Glomerular endothelial cell (primary cell): ENCODE results near the gene TLK2. TPM values are rescaled to one million over a fixed set of nuclear protein-coding genes. Genes with fewer than 3 reads are reported as not detected.
A peak's percentile ranks its signal among the peaks of the same experiment; 100 is the strongest.
"Not testable (repeated sequence)": the region's sequence is repeated elsewhere in the genome, so short reads cannot be mapped to it uniquely, and the experiment has no call there.

ENCODE experiments used
- DNase-seq: peaks from one replicate; pipeline ENCODE4 v3.0.0-alpha.2; 2011; ENCODE audit warnings: low read depth, low spot score; ENCODE audit errors: extremely low read depth
- total RNA-seq: library from RNA; depleted of rRNA; stranded (reverse); fragments of >200 nt; gene quantifications from 2 replicates; pipeline ENCODE4 v1.2.3, GENCODE V29; 2015

Gene TLK2
- total RNA-seq = 27.9 and 28.6 TPM in 2 replicates

DNA sequence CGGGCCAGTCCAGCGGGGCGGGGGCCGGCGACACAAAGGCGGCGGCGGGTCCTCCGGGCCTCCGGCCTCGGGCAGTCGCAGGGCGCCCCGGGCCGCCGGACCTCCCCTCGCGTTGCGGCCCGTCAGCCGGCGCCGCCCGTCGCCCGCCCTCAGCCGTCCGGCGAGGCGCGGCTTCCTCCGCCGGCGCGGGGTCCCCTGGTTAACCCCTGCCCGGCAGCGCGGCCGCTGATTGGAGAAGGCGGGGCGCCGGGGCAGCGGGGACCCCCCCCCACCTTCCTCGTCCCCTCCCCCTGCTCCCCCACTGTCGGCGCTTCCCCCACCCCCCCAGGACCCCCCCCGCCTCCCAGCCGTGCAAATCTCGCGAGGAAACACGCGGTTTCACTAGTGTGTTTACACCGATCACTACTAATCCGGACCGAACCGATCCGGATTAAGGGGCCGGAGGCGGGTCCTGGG lies at the start of gene TLK2:
TSS of gene TLK2 (plus strand) at position 402 of the 456 bp plus-strand sequence. CDS start 2,301 bp downstream, outside the sequence.
- no peak for DNase-seq

DNA sequence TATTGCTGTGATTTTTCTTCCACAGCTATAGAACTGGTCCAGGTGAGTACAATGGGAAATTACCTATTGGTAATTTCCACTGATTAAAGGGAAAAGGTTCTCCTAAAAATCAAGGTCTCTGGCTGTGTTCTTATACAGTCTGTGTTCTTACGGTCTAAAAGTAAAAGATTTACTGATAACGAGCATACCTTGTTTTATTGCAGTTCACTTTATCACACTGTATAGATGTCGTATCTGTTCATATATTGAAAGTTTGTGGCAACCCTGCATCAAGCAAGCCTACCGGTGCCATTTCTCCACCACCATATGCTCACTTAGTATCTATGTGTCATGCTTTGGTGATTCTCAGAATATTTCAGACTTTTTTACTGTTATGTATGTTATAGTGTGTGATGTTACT lies 43.4 kb upstream of the TLK2 start:
- DNase-seq = not testable (repeated sequence)

DNA sequence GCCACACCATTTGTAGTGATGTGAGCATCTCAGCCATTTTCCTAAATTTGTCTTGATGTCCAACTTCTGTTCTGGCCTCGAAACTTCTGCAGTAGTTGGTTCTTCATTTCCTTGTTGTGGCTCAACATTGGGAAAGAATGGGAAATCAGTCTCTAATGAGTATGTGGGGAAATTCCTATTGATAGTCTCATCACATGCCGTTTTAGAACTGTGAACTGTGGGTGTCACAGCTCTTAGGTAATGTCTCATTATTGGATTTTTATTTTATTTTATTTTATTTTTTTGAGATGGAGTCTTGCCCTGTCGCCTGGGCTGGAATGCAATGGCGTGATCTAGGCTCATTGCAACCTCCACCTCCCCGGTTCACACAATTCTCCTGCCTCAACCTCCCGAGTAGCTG lies 37.4 kb upstream of the TLK2 start:
- DNase-seq = not testable (repeated sequence)

DNA sequence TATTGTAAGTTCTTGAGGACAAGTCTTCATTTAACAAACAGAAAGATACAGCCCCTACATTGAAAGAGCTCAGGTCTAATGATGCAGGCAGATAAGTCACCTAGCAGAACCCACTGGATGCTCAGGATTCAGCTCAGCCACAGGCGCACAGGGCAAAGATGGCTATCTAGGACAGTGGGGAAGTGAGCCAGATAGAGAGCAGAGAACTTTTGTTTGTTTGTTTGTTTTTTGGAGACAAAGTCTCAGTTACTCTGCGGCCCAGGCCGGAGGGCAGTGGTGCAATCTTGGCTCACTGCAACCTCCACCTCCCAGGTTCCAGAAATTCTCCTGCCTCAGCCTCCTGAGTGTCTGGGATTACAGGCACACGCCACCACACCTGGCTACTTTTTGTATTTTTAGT lies 34.6 kb upstream of the TLK2 start:
- DNase-seq = no peak

DNA sequence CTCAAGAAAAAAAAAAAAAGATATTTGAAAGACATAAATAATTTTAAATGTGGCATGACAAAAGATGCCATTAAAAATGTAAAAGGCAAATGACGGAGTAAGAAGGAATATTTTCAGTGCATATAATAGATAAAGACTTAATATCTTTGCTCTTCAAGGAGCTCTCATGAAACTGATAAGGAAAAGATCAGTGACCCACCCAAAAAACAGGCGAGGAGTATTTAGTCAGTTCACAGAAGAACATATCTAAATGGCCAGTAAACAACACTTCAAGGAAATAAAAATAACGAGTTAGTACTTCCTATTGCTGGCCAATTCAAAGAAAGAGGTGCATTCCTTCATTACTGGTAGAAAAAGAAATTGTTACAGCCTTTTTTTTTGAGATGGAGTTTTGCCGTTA lies 32.8 kb upstream of the TLK2 start:
- DNase-seq = not testable (repeated sequence)

DNA sequence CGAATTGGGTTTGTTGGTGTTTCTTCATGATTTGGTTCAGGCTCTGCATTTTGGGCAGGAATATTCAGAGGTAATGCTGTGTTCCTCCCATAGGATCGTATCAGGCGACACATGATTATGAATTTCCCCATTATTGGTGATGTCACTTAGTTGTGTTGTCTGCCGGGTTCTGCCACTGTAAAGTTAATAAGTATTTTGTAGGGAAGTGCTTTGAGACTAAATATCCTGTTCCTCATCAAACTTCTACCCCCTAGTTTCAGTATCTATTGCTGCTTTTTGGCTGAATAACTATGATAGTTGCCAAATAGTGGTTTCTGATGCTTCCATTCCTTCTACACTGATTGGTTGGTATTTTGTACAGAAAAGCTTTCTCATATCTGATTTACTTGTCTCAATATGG lies 26.4 kb upstream of the TLK2 start:
- not testable (repeated sequence) for DNase-seq

DNA sequence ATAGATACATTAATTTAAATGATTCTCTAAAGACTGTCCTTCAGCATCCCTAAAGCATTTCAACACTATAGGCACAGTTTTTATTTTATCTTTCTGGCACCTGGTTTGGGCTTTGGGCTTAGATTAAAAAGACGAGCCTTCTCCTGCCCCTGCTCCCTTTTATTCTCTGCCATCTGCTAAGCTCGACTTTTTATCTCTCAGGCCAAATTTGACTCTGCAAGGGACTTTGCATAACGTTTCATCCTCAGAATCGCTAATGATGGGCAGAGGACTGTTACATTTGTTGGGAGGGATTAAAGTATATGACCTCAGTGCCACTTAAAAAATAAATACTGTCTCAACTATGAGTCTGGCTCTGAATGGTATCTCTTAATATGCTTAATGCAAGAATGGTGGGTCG lies 25.6 kb upstream of the TLK2 start:
- DNase-seq = not testable (repeated sequence)

DNA sequence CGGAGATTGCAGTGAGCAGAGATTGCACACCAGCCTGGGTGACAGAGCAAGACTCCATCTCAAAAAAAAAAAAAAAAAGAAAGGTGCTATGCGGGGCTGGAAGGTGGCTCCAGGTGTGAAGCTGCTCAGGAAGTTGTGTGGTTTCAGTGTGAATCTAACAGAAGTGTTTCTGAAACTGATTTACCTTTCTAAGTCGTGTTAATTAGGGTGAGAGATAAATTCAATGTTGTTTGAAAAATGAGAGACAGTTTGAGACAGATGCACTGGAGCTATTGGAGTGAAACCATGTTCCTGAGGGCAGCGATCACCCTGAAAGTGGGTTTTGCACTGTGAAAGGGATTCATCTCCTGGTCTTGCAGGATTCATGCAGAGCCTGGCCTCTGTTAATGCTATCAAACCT lies 25.0 kb upstream of the TLK2 start:
- not testable (repeated sequence) for DNase-seq

DNA sequence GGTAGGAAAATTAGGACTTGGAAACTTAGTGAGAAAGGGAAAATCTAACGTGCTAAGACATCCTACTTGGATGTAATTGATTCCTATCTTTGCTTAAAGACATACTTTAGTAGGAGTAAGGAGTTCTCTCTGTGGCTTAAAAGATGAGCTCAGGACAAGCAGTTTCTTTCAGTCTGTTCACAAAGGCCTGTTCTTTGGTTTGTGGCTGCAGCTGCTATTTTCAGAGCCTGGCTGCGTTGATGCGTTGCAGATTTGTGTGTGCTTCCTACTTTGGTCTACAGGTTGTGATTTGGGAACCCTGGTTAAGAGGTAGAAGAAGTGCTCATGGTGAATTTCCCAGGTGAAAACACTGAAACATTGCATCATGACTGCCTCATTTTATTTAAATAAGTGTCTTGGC lies 24.5 kb upstream of the TLK2 start:
- DNase-seq = not testable (repeated sequence)

DNA sequence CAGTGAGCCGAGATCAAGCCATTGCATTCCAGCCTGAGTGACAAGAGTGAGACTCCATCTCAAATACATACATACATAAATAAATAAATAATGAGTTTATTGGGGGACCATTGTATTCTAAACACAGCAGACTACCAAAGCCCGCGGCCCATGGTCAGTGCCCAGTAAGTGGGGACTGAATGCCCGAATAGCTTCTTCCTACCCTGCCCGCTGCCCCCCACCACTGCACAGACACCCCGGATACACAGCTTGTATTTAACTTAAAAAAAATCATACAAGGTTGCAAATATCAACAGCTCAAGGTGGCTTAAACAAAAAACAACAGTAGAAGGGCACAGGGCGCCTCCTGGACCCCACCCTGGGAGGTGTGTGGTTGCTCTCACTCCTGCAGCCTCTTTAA lies 22.6 kb upstream of the TLK2 start:
- no peak for DNase-seq

DNA sequence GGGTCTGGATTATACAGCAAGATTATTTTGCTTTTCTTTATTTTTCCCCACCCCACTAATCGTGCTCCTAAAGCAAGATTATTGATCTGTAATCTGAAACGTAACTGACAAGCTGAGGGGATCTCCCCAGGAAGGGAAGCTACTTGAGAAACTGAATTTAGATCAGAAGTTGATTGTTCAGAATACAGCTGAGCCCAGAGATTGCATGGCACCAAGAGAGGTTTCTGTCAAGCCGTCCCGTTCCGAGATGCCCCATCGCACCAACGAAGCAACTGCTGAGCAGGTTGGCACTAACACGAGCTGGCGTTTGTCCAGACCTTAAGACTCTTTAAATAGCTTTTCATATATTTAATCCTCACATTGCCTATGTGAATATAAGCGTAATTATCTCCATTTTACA lies 20.1 kb upstream of the TLK2 start:
- DNase-seq = not testable (repeated sequence)

DNA sequence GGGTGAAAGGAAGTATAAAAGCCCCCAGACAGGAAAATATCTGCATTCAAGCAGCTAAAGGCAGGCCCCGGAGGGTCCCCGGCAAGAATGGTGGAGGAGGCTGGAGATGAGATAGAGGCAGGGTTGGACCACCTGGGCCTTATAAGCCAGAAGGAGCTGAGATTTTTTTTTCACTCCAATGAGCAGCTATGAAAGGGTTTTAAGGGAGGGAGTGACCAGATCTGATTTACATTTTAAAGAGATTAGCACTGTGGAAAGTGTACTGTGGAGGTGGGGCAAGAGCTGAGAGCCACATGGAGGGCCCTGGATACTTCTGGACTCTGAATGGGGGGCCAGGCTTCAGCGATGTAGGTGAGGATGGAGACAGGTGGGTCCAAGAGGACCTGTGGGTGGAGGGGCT lies 14.2 kb upstream of the TLK2 start:
- not testable (repeated sequence) for DNase-seq

DNA sequence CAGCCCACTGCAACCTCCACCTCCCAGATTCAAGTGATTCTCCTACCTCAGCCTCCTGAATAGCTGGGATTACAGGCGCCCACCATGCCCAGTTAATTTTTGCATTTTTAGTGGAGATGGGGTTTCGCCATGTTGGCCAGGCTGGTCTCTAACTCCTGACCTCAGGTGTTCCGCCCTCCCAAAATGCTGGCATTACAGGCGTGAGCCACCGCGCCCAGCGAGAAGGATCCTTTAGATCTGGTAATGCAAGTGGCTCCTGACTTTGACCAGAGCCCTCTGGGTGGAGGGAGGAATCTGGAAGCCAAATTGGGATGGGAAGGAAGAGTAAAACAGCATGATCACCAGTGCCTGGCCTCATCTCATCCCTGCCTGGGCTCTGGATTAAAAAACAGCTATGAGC lies 13.4 kb upstream of the TLK2 start:
- not testable (repeated sequence) for DNase-seq

DNA sequence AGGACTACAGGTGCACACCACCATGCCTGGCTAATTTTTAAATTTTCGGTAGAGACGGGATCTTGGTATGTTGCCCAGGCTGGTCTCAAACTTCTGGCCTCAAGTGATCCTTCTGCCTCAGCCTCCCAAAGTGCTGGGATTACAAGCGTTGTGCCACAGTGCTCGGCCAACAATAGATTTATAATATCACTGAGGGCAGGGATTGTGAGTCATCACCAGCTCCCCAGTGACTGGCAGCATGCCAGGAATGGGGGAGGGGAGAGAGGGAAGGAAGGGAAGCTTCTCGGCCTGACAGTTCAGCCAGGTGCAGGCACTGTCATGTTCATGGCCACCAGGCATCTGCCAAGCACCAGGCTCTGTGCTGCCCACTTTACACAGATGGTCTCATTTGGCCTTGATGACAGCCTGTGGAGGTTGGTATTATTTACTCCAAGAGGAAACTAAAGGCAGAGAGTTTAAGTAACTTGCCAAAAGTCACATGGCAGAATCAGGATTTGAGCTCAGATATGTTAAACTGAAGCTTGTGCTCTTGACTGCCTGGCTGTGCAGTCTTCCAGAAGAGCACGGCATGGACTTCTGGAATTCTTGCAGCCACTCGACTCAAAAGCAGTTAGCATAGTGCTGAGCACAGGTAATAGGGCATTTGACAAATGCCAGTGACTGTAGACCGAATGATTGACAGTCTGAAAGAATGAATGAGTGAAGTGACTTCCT lies 7.8 kb upstream of the TLK2 start:
- peak; percentile 14 for DNase-seq

DNA sequence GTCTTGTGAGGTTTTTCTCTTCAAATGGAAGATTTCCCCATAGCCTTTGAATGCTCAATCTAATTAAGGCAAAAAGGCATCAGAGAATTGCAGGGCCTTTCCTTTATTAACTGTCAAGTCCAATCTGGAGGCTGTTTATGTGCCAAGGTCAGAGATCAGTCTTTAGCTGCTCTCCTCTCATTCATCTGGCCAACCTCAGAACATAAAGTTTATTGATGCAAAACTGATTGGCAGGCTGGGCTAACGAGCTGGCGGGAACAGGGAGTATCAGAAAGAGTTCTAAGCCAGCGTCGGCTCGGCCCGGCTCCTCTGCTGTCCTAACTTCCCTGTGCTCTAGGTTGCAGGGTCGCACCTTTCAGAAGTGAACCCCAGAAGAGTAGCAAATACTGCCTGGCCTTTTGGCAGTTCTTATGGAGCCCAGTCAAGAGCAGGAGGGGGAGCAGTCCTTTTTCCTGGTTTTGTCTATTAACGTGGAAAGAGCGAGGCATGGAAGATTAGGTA lies 7.2 kb upstream of the TLK2 start:
- DNase-seq = not testable (repeated sequence)

DNA sequence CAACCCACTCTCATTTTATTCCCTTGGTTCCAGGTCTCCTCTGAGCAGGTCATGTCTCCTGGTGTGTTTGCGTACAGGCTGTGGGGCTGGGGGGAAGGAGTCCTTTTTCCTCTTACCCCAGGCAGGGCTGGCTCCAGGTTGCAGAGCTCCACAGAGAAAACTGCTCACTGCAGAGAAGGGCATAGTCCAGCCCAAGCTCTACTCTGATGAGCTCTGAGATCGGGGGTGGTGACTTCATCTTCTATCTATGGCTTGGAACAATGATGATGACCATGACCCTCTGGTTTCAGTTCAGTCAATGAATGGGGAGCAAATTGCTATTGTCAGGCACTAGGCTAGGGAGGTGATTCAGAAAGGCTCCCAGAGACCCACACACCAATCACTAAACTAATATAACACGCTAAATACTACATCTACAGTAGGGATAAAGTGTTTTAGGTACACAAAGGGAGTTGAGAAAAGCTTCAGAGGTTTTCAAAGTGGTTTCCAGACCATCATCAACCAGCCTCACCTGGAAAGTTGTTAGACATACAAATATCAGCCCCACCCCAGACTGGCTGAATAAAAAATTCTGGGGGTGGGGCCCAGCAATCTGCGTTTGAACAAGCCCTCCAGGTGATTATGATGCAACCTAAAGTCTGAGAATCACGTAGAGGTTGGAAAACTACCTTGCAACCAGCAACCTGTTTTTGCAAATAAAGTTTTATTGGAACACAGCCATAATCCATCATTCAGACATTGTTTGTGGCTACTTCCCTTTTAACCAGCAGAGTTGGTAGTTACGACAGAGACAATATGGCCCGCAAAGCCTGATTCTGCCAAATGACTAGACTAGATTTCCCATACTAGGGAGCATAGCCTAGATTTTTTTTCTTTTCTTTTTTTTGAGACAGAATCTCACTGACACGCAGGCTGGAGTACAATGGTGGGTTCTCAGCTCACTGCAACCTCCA lies 5.3 kb upstream of the TLK2 start:
- DNase-seq = not testable (repeated sequence)

DNA sequence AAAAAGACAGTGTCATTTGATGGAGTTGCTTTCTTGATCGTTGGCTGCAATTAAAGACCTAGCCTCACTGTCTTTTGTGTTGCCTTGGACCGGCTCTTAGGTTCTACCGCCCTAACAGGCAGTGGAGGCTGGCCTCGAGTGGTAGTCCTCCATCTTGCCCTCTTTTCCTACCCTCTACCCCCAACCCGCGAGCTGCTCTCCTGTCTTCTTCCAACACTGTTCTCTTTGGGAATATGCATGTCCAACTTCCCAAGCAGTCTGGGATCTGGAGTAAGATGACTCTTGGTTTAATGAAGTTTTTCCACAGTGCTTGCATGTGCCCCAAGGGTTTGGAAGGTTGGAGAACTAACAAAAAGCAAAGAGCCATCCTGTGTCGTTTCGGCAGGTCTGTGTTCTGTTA lies 1.5 kb upstream of the TLK2 start:
- not testable (repeated sequence) for DNase-seq

DNA sequence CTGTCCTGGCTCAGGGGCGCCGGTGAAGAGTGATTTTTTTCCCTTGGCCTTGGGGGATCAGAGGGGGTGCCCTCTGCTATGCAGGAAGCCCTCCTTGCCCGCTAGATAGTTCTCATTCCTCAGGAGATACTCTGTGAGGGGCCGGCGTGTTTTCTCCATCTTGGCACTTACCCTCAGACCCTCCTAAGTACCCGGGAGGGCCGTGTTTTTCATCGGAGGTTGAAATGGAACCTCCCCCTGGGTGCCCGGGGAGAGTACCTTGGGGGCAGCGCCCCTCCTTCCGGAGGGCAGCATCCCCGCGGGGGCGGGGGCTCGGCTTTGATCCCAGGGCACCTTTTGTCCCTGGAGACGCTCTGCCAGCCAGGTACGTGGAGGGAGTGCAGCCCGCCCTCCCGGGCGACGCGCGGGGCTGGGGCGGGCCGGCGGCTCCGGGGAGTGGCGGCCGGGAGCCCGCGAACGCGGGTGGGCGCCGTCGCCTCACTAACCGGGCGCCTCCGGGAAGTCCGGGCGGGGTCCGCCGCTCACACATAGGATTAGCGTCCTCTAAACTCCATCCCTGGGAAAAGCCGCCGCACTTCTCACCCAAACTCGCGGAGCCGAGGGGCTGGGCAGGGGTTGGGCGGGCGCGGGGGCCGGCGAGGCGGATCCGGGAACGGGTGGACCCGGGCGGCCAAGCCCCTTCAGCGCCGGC lies 762 bp upstream of the TLK2 start:
- DNase-seq = not testable (repeated sequence)

DNA sequence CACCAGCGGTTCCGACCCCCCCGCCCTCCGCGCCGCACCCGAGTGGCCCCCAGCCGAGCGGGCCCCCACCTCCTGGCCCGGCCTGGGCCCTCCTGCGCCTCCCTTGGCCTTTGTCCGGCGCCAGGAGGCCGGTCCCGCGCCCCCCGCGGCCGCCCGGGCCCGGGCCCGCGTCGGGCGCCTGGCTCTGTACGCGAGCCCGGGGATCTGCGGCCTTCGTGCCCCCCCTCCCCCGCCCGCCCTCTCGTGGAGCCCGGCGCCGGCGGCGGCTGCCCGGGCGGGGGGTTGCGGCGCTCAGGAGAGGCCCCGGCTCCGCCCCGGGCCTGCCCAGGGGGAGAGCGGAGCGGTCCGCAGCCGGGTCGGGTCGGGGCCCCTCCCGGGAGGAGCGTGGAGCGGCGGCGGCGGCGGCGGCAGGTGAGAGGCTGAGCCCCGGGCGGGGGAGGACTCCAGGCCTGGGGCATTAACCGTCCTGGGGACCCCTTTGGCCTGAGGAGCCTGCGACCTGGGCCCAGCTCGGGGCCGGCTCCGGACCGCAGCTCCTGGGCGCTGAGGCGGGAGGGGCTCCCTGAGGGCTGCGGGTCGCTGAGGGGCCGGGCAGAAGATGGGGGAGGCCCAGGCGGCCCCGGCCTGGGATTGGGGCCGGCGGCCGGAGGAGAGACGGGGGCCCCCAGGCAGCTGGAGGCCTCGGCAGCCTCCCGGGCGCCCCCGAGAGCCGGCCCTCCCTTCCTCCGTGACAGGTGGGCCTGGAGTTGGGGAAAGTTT lies 434 bp downstream of the TLK2 start:
- not testable (repeated sequence) for DNase-seq

DNA sequence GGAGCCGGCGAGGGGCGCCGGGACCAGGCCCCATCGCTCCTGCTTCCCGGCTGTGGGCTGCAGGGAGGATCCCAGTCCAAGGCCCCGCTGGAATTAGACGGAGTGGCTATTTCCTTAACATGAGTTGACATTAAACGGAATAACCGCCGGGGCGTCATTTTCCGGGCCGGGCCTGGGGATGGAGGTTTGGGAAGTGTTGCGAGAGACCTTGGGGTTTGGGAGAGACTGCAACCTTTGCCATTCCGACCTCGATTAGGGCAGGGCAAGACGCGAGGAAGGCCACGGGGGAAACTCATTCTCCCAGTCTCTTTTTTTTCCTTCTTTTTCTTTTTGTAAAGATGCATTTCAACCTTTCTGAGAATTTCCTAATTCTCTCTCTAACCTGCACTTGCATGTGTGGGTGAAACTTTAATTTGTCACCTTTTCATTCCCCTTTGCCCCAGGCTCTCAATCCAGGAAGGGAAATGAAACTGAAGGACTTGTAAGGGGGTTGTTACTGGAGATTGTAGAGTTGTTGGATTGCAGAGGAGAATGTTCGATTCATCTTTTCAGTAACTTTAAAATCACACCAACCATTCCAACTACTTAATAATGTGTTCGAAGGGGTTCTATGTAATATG lies 1.1 kb downstream of the TLK2 start:
- not testable (repeated sequence) for DNase-seq
